NCI-H2171 treated with DMSO at 0.1 percent for 48 hours (cell line): Measurements from ENCODE around the gene KCNH5.
"Not testable (repeated sequence)": the region's sequence is repeated elsewhere in the genome, so short reads cannot be mapped to it uniquely, and the experiment has no call there.

Source experiments
- DNase-seq: peaks from one replicate; lab custom pipeline; 2025; lab: John Stamatoyannopoulos, UW

KCNH5 gene

GRCh38 chr14:62882967-62883366 lies 162.3 kb downstream of the KCNH5 start:
- no peak for DNase-seq

DNA sequence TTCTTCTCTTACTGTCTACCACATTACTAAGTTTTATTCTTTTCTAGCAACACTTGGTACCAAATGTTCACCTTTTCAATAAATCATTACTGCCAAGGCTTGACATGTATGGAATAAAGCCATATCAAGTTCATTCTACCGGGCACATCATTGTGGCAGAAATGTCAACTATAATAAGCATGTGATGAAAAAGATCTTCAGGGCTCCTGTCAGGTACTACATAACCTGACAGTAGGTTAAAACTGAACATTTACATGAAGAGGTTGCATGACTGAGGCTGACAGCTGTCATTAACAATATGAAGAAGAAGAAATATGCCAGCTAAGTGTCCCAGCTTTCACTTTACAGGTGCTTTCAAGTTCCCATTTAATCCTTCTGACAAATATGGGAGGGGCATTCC lies 178.9 kb downstream of the KCNH5 start:
- DNase-seq, result no peak

DNA sequence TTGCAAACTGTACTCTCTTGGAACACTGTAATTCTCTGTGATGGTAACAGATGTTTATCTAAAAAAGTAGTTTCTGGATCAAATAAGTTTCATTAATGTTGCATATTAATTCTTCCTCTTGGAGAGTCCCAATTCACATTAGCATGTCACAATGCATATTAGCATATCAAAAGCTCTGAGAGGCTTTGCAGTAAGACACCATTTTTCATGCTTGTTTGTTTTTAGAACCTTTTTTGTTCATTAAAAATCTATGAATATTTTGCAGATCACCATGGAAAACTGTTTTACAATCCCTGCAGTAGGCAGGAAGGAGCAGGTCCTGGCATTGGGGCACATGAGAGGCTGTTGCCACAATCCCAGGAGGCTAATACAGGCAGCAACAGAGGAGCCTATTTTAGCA lies 180.7 kb downstream of the KCNH5 start:
- DNase-seq, result no peak

DNA sequence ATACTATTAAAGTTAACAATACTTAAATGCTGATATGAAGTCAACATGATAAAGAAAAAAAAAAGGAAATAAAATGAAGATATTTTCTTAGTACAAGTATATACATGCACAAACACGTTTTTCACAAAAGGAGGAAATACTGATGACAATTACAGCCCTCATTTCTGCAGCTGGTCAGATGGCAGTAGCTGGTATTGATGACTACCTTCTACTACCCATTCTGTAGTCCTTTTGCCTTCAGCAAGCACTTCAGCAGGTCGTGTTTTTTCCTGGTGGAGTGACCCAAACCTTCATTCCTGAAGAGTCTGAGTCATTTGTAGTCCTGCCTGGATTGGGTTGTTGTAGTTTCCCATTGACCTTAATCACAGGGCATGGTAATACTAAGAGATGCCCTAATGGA lies 187.2 kb downstream of the KCNH5 start:
- DNase-seq, result not testable (repeated sequence)

DNA sequence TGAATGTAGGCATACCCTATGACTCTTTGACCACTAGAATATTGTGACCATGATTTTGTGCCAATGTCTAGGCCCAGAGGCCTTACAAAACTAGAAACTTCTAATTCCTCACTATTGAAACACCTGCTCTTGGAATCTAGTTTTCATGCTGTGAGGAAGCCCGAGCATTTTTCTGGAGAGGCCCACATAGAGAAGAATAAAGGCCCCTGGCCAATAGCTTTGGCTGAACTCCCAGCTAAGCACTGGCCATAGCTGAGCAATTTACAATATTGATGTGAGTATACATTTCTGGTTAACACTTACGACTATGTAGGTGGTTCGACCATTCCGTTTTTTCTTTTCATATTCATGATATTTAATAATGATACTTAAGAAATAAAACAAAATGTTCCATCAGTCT lies 190.3 kb downstream of the KCNH5 start:
- no peak for DNase-seq

DNA sequence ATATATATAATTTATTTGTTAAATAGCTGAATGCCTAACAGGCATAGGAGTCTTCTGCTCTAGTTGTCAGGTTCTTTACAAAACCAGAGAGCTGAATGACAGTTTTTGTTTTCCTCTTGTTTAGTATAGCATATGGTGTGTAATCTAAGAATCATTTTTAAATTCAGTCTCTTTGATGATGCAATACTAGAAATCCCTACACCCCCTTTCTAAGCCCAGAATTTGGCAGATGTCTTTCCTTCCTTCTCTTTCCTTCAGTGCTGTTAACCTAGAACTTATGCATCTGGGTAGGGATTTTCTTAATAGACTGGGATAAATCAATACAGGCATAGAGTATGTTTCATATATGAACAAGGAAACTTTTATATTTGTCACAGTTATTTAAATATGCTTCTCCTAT lies 198.1 kb downstream of the KCNH5 start:
- peak; percentile 98 for DNase-seq

- no peak for DNase-seq
Observed at GRCh38 chr14:62844546-62844945, 200.7 kb downstream of the KCNH5 start.

GRCh38 chr14:62824086-62824485 lies 221.2 kb downstream of the KCNH5 start:
- DNase-seq, result no peak

DNA sequence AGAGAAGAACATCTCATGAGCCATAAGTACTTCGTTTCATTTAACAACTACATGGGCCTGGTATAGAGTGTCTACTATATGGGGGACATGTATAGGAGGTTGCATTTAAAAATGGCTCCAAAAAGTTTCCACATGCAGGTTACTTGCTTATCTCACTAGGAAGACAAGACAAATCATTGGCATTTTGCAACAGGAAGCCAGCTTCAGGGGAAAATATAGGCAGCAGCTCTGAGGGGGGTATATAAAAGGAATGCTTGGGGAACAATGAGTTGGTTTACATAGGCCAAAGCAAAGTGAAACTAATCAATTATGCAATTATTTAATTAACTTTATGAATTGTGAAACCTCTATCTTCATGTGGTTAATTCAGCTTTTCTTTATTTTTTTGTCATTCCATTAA lies 225.3 kb downstream of the KCNH5 start:
- no peak for DNase-seq

DNA sequence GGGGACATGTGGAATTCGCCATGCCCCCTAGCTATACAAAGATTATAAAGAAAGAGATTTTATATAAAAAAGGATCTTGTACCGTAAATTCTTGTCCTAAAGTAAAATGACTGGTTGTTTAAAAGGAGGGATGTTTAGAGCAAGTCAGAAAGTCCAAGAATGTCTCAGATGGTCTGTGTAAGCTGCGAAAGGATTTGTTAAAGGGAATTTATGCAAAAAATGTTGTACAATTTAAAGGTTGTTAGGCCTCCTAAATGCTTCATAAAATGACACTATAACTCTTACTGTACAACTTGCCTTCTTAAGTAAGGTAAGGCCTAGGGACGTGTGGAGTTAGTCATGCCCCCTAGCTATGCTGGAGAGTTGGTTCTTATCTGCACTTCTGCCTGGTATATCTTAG lies 237.6 kb downstream of the KCNH5 start:
- DNase-seq, result no peak

DNA sequence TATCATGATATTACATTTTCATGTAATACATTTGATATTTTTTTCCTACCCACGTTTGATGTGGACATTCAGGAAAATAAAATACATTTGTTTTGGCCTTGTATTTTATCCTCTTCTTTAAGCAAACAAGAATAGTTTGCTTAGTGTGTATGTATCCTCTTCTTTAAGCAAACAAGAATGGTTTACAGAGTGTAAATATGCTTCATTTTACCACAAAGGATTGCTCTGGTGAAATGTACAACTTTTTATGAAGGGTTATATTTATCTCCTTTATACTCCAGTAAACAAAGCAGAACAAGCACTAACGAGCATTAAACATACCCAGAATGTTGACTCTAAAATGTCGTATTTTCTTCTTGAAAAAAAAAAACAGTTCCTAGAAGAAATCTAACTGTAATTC lies 244.7 kb downstream of the KCNH5 start:
- no peak for DNase-seq

- no peak for DNase-seq
Observed at GRCh38 chr14:62796431-62796830, 248.8 kb downstream of the KCNH5 start.

DNA sequence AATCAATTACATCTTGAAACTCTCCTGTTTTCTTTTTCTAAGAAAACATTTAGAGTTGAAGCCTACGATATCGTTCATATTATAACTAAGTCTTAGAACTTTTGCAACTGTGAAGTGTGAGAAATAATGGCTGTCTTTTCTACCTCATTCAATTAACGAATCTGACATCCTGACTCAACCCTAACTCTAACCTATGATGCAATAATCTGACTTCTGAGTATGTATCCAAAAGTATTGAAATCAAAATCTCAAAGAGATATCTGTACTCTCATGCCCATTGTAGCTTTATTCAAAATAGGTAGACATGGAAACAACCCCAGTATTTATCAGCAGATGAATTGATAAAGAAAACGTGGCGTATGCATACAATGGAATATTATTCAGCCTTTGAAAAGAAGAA lies 252.7 kb downstream of the KCNH5 start:
- no peak for DNase-seq

GRCh38 chr14:62781328-62781727 lies 263.9 kb downstream of the KCNH5 start:
- DNase-seq, result not testable (repeated sequence)

DNA sequence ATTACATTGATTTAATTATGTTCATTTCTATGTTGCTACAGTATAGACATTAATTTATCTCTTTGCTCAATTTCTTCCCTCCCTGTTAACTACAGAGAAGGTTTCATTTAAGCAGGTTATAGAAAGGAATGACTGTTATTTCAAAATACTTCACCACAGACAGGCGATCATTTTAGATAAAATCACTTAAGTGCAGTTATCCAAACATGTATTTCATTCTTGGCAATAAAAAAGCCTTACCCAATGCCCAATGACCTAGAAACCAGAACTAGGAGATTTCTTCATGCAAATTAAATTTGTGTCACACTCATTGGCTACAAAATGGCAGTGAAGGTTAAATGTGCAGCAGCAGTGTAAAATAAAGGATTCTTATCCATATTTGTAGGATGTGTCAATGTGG lies 266.4 kb downstream of the KCNH5 start:
- no peak for DNase-seq

- no peak for DNase-seq
Observed at GRCh38 chr14:62778310-62778709, 266.9 kb downstream of the KCNH5 start.

GRCh38 chr14:62777510-62777909 lies 267.7 kb downstream of the KCNH5 start:
- DNase-seq, result no peak

DNA sequence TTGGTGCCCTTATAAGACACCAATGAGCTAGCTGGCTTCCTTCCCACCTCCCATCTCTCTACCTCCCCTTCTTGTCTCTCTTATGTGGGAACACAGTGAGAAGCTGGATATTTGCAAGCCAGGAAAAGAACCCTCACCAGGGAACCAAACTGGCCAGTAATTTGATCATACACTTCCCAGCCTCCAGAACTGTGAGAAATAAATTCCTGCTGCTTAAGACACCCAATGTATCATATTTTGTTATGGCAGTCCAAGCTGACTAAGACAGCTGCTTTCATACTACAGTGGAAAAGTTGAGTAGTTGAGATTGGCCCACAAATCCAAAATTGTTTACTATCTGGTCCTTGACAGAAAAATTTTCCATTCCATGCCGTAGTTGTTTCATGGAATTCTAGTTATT lies 269.0 kb downstream of the KCNH5 start:
- DNase-seq, result peak; percentile 9

- no peak for DNase-seq
Observed at GRCh38 chr14:62768753-62769152, 276.5 kb downstream of the KCNH5 start.

- DNase-seq, result no peak
Observed at GRCh38 chr14:62763951-62764350, 281.3 kb downstream of the KCNH5 start.

GRCh38 chr14:62759796-62760195 lies 285.5 kb downstream of the KCNH5 start:
- DNase-seq, result peak; percentile 72

DNA sequence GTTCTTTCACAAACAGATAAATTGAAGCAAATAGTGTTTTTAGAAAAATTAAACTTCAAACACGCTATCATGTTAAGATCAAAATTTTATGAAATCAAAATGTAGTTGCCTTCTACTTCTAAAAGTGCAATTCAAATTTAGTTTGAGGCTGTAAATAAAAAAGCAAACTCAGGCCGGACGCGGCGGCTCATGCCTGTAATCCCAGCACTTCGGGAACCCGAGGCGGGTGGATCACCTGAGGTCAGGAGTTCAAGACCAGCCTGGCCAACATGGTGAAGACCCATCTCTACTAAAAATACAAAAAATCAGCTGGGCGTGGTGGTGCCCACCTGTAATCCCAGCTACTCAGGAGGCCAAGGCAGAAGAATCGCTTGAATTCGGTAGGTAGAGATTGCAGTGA lies 298.4 kb downstream of the KCNH5 start:
- not testable (repeated sequence) for DNase-seq

- DNase-seq, result no peak
Observed at GRCh38 chr14:62745496-62745895, 299.8 kb downstream of the KCNH5 start.

DNA sequence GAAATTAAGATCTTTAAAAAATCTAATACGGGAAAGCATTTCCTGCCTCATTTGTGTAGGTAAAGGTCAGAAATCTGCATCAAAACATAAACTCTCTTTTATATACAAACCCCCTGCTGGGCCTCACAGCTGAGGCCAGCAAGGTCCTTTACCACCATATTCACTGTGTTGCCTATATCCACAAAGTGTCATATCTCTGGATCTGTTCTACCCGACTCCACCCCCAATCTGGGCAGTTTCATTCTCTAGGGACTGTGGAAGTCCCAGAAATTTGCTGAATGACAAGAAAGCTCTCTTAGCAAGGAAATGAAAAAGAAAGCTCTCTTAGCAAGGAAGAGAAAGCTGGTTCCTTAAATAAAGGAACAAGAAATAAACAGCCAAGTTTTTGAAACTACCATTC lies 301.7 kb downstream of the KCNH5 start:
- DNase-seq, result peak; percentile 41

DNA sequence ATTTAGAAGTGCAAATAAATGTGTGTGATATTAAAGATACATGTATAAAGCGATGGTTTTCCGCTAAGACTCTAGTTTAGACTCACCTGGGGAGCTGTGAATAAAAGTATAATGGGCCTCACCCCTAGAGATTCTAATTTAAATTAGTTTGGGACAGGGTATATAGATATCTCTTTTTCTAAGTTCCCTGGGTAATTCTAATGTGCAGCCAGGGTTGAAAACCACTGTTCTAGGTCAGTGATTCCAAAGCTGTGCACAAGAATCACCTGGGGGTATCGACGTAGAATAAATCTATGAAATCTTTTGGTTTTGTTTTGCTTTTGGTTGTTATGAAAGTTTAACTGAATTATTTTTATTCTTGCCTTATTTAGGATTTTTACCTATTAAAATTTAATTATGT lies 302.1 kb downstream of the KCNH5 start:
- no peak for DNase-seq
